Activated CD4-positive, alpha-beta memory T cell treated with anti-CD3 and anti-CD28 coated beads, Interleukin-2, amount 10 ng/mL, durations not matched to agents 7 days and 5 days (primary cell): ENCODE results near the gene FNDC3B. TPM values are rescaled to one million over a fixed set of nuclear protein-coding genes. Genes with fewer than 3 reads are reported as not detected.

ENCODE experiments used
- CTCF ChIA-PET: fragments of 350-600 bp; sonication (Branson Sonifier 250); formaldehyde crosslinking; loops from one replicate; lab custom pipeline; 2021; ENCODE audit warnings: antibody characterized with exemption, inconsistent platforms; lab: Charles Lee
- POLR2A ChIA-PET: fragments of 350-600 bp; sonication (Branson Sonifier 250); formaldehyde crosslinking; loops from one replicate; lab custom pipeline; 2021; ENCODE audit warnings: antibody characterized with exemption; lab: Charles Lee
- DNase-seq: peaks from one replicate; pipeline ENCODE4 v3.0.0-alpha.2; 2020
- H3K27ac Mint-ChIP-seq: one replicate; pipeline ENCODE4 v1.8.0; 2021; ENCODE audit warnings: mild to moderate bottlenecking, mixed read lengths
- H3K27me3 Mint-ChIP-seq: one replicate; pipeline ENCODE4 v1.8.0; 2021; ENCODE audit warnings: mixed read lengths
- H3K36me3 Mint-ChIP-seq: one replicate; pipeline ENCODE4 v1.8.0; 2021; ENCODE audit warnings: low read depth, mixed read lengths
- H3K4me1 Mint-ChIP-seq: one replicate; pipeline ENCODE4 v1.8.0; 2021; ENCODE audit warnings: mixed read lengths
- H3K4me3 Mint-ChIP-seq: one replicate; pipeline ENCODE4 v1.8.0; 2021; ENCODE audit warnings: mild to moderate bottlenecking, mixed read lengths
- H3K9me3 Mint-ChIP-seq: one replicate; pipeline ENCODE4 v1.8.0; 2021; ENCODE audit warnings: mixed read lengths
- total RNA-seq, 2 experiments: library from RNA; stranded (reverse); gene quantifications; one replicate each; pipeline ENCODE4 v1.2.3, GENCODE V29; 2021

The FNDC3B gene
- total RNA-seq, 2 experiments from 2014 or later = 21.6 to 21.8 TPM

- no peaks in the 10 kb centered on the region for H3K9me3 Mint-ChIP-seq
- no peak overlapping the region for H3K27ac Mint-ChIP-seq
- no peaks in the 10 kb centered on the region for H3K27me3 Mint-ChIP-seq
- no peak for DNase-seq
- POLR2A ChIA-PET = no interaction called here
- CTCF ChIA-PET = no interaction called here
- peaks cover 40% of the 10 kb centered on the region for H3K36me3 Mint-ChIP-seq
- no peaks in the 10 kb centered on the region for H3K4me1 Mint-ChIP-seq
- H3K4me3 Mint-ChIP-seq = no peak overlapping the region
Observed at GRCh38 chr3:172380632-172381031, 341.3 kb downstream of the FNDC3B start.

- Mint-ChIP-seq H3K27ac (no peak overlapping the region), H3K9me3 (no peaks in the 10 kb centered on the region), H3K4me1 (no peaks in the 10 kb centered on the region), H3K36me3 (peaks cover 37% of the 10 kb centered on the region), H3K4me3 (no peak overlapping the region), H3K27me3 (no peaks in the 10 kb centered on the region)
- no peak for DNase-seq
- POLR2A ChIA-PET = no interaction called here
- CTCF ChIA-PET = no interaction called here
Observed at GRCh38 chr3:172383306-172383796, 344.0 kb downstream of the FNDC3B start.

GRCh38 chr3:172384836-172385235 lies 345.5 kb downstream of the FNDC3B start:
- Mint-ChIP-seq H3K4me3 (no peak overlapping the region), H3K27me3 (no peaks in the 10 kb centered on the region), H3K4me1 (no peaks in the 10 kb centered on the region), H3K36me3 (peaks cover 31% of the 10 kb centered on the region), H3K9me3 (no peaks in the 10 kb centered on the region), H3K27ac (no peak overlapping the region)
- no peak for DNase-seq
- POLR2A ChIA-PET = no interaction called here
- CTCF ChIA-PET = no interaction called here

GRCh38 chr3:172387728-172388127 lies 348.4 kb downstream of the FNDC3B start:
- Mint-ChIP-seq H3K4me1 (no peaks in the 10 kb centered on the region), H3K4me3 (no peak overlapping the region), H3K9me3 (no peaks in the 10 kb centered on the region), H3K27ac (no peak overlapping the region), H3K36me3 (peaks cover 8% of the 10 kb centered on the region), H3K27me3 (no peaks in the 10 kb centered on the region)
- ChIA-PET POLR2A (no interaction called here), CTCF (no interaction called here)
- DNase-seq = no peak

GRCh38 chr3:172388412-172389078 lies 349.2 kb downstream of the FNDC3B start:
- ChIA-PET CTCF (no interaction called here), POLR2A (no interaction called here)
- Mint-ChIP-seq H3K36me3 (peaks cover 5% of the 10 kb centered on the region), H3K27me3 (no peaks in the 10 kb centered on the region), H3K9me3 (no peaks in the 10 kb centered on the region), H3K4me1 (no peaks in the 10 kb centered on the region), H3K4me3 (no peak overlapping the region), H3K27ac (no peak overlapping the region)
- no peak for DNase-seq

GRCh38 chr3:172390792-172391191 lies 351.4 kb downstream of the FNDC3B start:
- CTCF ChIA-PET = no interaction called here

GRCh38 chr3:172391592-172392302 lies 352.4 kb downstream of the FNDC3B start:
- Mint-ChIP-seq H3K4me3 (no peak overlapping the region), H3K4me1 (no peaks in the 10 kb centered on the region), H3K27ac (no peak overlapping the region), H3K36me3 (peaks cover 5% of the 10 kb centered on the region), H3K27me3 (no peaks in the 10 kb centered on the region), H3K9me3 (no peaks in the 10 kb centered on the region)
- CTCF ChIA-PET = no interaction called here
- POLR2A ChIA-PET = no interaction called here
- DNase-seq = no peak

More at GRCh38 chr3:172390792-172391191, 351.4 kb downstream of the FNDC3B start:
- no peaks in the 10 kb centered on the region for H3K27me3 Mint-ChIP-seq
- H3K9me3 Mint-ChIP-seq = no peaks in the 10 kb centered on the region
- DNase-seq = no peak
- no peaks in the 10 kb centered on the region for H3K4me1 Mint-ChIP-seq
- POLR2A ChIA-PET = no interaction called here
- peaks cover 5% of the 10 kb centered on the region for H3K36me3 Mint-ChIP-seq
- no peak overlapping the region for H3K27ac Mint-ChIP-seq
- H3K4me3 Mint-ChIP-seq = no peak overlapping the region

GRCh38 chr3:172394692-172395091 lies 355.3 kb downstream of the FNDC3B start:
- DNase-seq = no peak
- Mint-ChIP-seq H3K36me3 (peaks cover 5% of the 10 kb centered on the region), H3K4me3 (no peak overlapping the region), H3K9me3 (no peaks in the 10 kb centered on the region), H3K4me1 (no peaks in the 10 kb centered on the region), H3K27ac (no peak overlapping the region), H3K27me3 (no peaks in the 10 kb centered on the region)
- CTCF ChIA-PET = no interaction called here
- POLR2A ChIA-PET = no interaction called here

GRCh38 chr3:172396400-172396799 lies 357.0 kb downstream of the FNDC3B start:
- Mint-ChIP-seq H3K36me3 (peaks cover 9% of the 10 kb centered on the region), H3K27ac (no peak overlapping the region), H3K4me1 (no peaks in the 10 kb centered on the region), H3K27me3 (no peaks in the 10 kb centered on the region), H3K4me3 (no peak overlapping the region), H3K9me3 (peaks cover 1% of the 10 kb centered on the region)
- CTCF ChIA-PET = no interaction called here
- POLR2A ChIA-PET = no interaction called here
- no peak for DNase-seq

GRCh38 chr3:172397716-172398405 lies 358.5 kb downstream of the FNDC3B start:
- Mint-ChIP-seq H3K27ac (no peak overlapping the region), H3K36me3 (peaks cover 11% of the 10 kb centered on the region), H3K27me3 (no peaks in the 10 kb centered on the region), H3K4me3 (no peak overlapping the region), H3K4me1 (no peaks in the 10 kb centered on the region), H3K9me3 (peaks cover 2% of the 10 kb centered on the region)
- no peak for DNase-seq
- ChIA-PET POLR2A (no interaction called here), CTCF (no interaction called here)

- Mint-ChIP-seq H3K27ac (no peak overlapping the region), H3K4me1 (no peaks in the 10 kb centered on the region), H3K27me3 (no peaks in the 10 kb centered on the region), H3K36me3 (peaks cover 6% of the 10 kb centered on the region), H3K9me3 (peaks cover 2% of the 10 kb centered on the region), H3K4me3 (no peak overlapping the region)
- ChIA-PET CTCF (no interaction called here), POLR2A (no interaction called here)
- no peak for DNase-seq
Observed at GRCh38 chr3:172398484-172398883, 359.1 kb downstream of the FNDC3B start.

- POLR2A ChIA-PET = no interaction called here
- no peak for DNase-seq
- Mint-ChIP-seq H3K36me3 (peaks cover 6% of the 10 kb centered on the region), H3K27ac (no peak overlapping the region), H3K9me3 (peaks cover 2% of the 10 kb centered on the region), H3K4me3 (no peak overlapping the region), H3K4me1 (no peaks in the 10 kb centered on the region), H3K27me3 (peaks cover 6% of the 10 kb centered on the region)
- CTCF ChIA-PET = no interaction called here
Observed at GRCh38 chr3:172402090-172402489, 362.7 kb downstream of the FNDC3B start.

GRCh38 chr3:172402892-172403643 lies 363.7 kb downstream of the FNDC3B start:
- Mint-ChIP-seq H3K4me3 (no peak overlapping the region), H3K4me1 (no peaks in the 10 kb centered on the region), H3K36me3 (peaks cover 6% of the 10 kb centered on the region), H3K9me3 (peaks cover 2% of the 10 kb centered on the region), H3K27ac (no peak overlapping the region), H3K27me3 (peaks cover 8% of the 10 kb centered on the region)
- DNase-seq = no peak
- ChIA-PET CTCF (interaction anchor here (0.6 kb wide), 2 partner anchors 28 to 347 kb away, joined by 3 read pairs; no protein-coding TSS in a partner anchor), POLR2A (no interaction called here)
